ENCODE results near the gene AHSA1.
A peak's percentile ranks its signal among the peaks of the same experiment; 100 is the strongest.

AHSA1 gene

GRCh38 chr14:77498120-77498979 lies 40.5 kb downstream of the AHSA1 start, which contains the start of gene ISM2:
TSS of gene ISM2 (minus strand) at chr14:77498816. CDS start at chr14:77498793, 23 bp downstream.
- no peak within 1 kb of the TSS for H3K9ac ChIP-seq (ENCODE audit: low read length)
- H3K36me3 ChIP-seq (ENCODE audit: insufficient read depth, low read length), result no peaks in the 10 kb centered on the region
- peaks cover 6% of the 10 kb centered on the region for H3K4me1 ChIP-seq (ENCODE audit: insufficient read depth, low read length)
- no peak within 1 kb of the TSS for H3K27ac ChIP-seq (ENCODE audit: low read depth, low read length)
- H3K9me3 ChIP-seq (ENCODE audit: low read length), result no peaks in the 10 kb centered on the region
- H3K4me3 ChIP-seq (ENCODE audit: low read depth in 1 of 2, low read length in 2 of 2), result peak within 1 kb of the TSS; percentile 14 to 57
- H3K27me3 ChIP-seq (ENCODE audit: control insufficient read depth in 1 of 2, insufficient read depth in 2 of 2, low read length in 2 of 2), result peaks cover 6 to 22% of the 10 kb centered on the region in 2 donors

- peaks cover 6 to 22% of the 10 kb centered on the region in 2 donors for H3K27me3 ChIP-seq (ENCODE audit: control insufficient read depth in 1 of 2, insufficient read depth in 2 of 2, low read length in 2 of 2)
Measured at GRCh38 chr14:77498984-77499527, 41.2 kb downstream of the AHSA1 start.

GRCh38 chr14:77502109-77502782 lies 44.4 kb downstream of the AHSA1 start:
- Histone ChIP-seq H3K4me1 (ENCODE audit: insufficient read depth, low read length) (peaks cover 6% of the 10 kb centered on the region), H3K9ac (ENCODE audit: low read length) (no peak overlapping the region), H3K4me3 (ENCODE audit: low read depth in 1 of 2, low read length in 2 of 2) (no peak overlapping the region), H3K9me3 (ENCODE audit: low read length) (no peaks in the 10 kb centered on the region), H3K27ac (ENCODE audit: low read depth, low read length) (no peak overlapping the region), H3K27me3 (ENCODE audit: control insufficient read depth in 1 of 2, insufficient read depth in 2 of 2, low read length in 2 of 2) (peaks cover 6 to 22% of the 10 kb centered on the region in 2 donors), H3K36me3 (ENCODE audit: insufficient read depth, low read length) (no peaks in the 10 kb centered on the region)

More at GRCh38 chr14:77498984-77499527, 41.2 kb downstream of the AHSA1 start:
- no peaks in the 10 kb centered on the region for H3K9me3 ChIP-seq (ENCODE audit: low read length)
- peak overlapping the region; percentile 14 to 57 for H3K4me3 ChIP-seq (ENCODE audit: low read depth in 1 of 2, low read length in 2 of 2)
- peaks cover 6% of the 10 kb centered on the region for H3K4me1 ChIP-seq (ENCODE audit: insufficient read depth, low read length)
- H3K27ac ChIP-seq (ENCODE audit: low read depth, low read length), result no peak overlapping the region
- H3K36me3 ChIP-seq (ENCODE audit: insufficient read depth, low read length), result no peaks in the 10 kb centered on the region
- H3K9ac ChIP-seq (ENCODE audit: low read length), result no peak overlapping the region

GRCh38 chr14:77503138-77503537 lies 45.2 kb downstream of the AHSA1 start:
- Histone ChIP-seq H3K9me3 (ENCODE audit: low read length) (no peaks in the 10 kb centered on the region), H3K27ac (ENCODE audit: low read depth, low read length) (no peak overlapping the region), H3K4me3 (ENCODE audit: low read depth in 1 of 2, low read length in 2 of 2) (no peak overlapping the region), H3K27me3 (ENCODE audit: control insufficient read depth in 1 of 2, insufficient read depth in 2 of 2, low read length in 2 of 2) (peaks cover 2 to 18% of the 10 kb centered on the region in 2 donors), H3K36me3 (ENCODE audit: insufficient read depth, low read length) (peaks cover 4% of the 10 kb centered on the region), H3K9ac (ENCODE audit: low read length) (no peak overlapping the region), H3K4me1 (ENCODE audit: insufficient read depth, low read length) (peaks cover 2% of the 10 kb centered on the region)

GRCh38 chr14:77505031-77505430 lies 47.1 kb downstream of the AHSA1 start:
- H3K27ac ChIP-seq (ENCODE audit: low read depth, low read length), result no peak overlapping the region
- H3K9me3 ChIP-seq (ENCODE audit: low read length), result no peaks in the 10 kb centered on the region
- peaks cover 0 to under 1% of the 10 kb centered on the region in 2 donors for H3K27me3 ChIP-seq (ENCODE audit: control insufficient read depth in 1 of 2, insufficient read depth in 2 of 2, low read length in 2 of 2)
- H3K36me3 ChIP-seq (ENCODE audit: insufficient read depth, low read length), result peaks cover 5% of the 10 kb centered on the region
- no peak overlapping the region for H3K4me3 ChIP-seq (ENCODE audit: low read depth in 1 of 2, low read length in 2 of 2)
- no peaks in the 10 kb centered on the region for H3K4me1 ChIP-seq (ENCODE audit: insufficient read depth, low read length)
- H3K9ac ChIP-seq (ENCODE audit: low read length), result no peak overlapping the region

GRCh38 chr14:77507762-77508161 lies 49.9 kb downstream of the AHSA1 start:
- Histone ChIP-seq H3K27me3 (ENCODE audit: control insufficient read depth in 1 of 2, insufficient read depth in 2 of 2, low read length in 2 of 2) (no peaks in the 10 kb centered on the region), H3K27ac (ENCODE audit: low read depth, low read length) (no peak overlapping the region), H3K4me1 (ENCODE audit: insufficient read depth, low read length) (no peaks in the 10 kb centered on the region), H3K9ac (ENCODE audit: low read length) (no peak overlapping the region), H3K36me3 (ENCODE audit: insufficient read depth, low read length) (peaks cover 22% of the 10 kb centered on the region), H3K4me3 (ENCODE audit: low read depth in 1 of 2, low read length in 2 of 2) (no peak overlapping the region), H3K9me3 (ENCODE audit: low read length) (no peaks in the 10 kb centered on the region)

GRCh38 chr14:77508249-77508648 lies 50.4 kb downstream of the AHSA1 start:
- Histone ChIP-seq H3K36me3 (ENCODE audit: insufficient read depth, low read length) (peaks cover 22% of the 10 kb centered on the region), H3K4me3 (ENCODE audit: low read depth in 1 of 2, low read length in 2 of 2) (no peak overlapping the region), H3K9me3 (ENCODE audit: low read length) (no peaks in the 10 kb centered on the region), H3K27me3 (ENCODE audit: control insufficient read depth in 1 of 2, insufficient read depth in 2 of 2, low read length in 2 of 2) (no peaks in the 10 kb centered on the region), H3K9ac (ENCODE audit: low read length) (no peak overlapping the region), H3K4me1 (ENCODE audit: insufficient read depth, low read length) (no peaks in the 10 kb centered on the region), H3K27ac (ENCODE audit: low read depth, low read length) (no peak overlapping the region)

- Histone ChIP-seq H3K4me3 (ENCODE audit: low read depth in 1 of 2, low read length in 2 of 2) (no peak overlapping the region), H3K9me3 (ENCODE audit: low read length) (no peaks in the 10 kb centered on the region), H3K4me1 (ENCODE audit: insufficient read depth, low read length) (no peaks in the 10 kb centered on the region), H3K27ac (ENCODE audit: low read depth, low read length) (no peak overlapping the region), H3K36me3 (ENCODE audit: insufficient read depth, low read length) (peaks cover 22% of the 10 kb centered on the region), H3K27me3 (ENCODE audit: control insufficient read depth in 1 of 2, insufficient read depth in 2 of 2, low read length in 2 of 2) (no peaks in the 10 kb centered on the region), H3K9ac (ENCODE audit: low read length) (no peak overlapping the region)
Measured at GRCh38 chr14:77508876-77509275, 51.0 kb downstream of the AHSA1 start.

GRCh38 chr14:77509366-77509765 lies 51.5 kb downstream of the AHSA1 start:
- Histone ChIP-seq H3K9me3 (ENCODE audit: low read length) (no peaks in the 10 kb centered on the region), H3K4me1 (ENCODE audit: insufficient read depth, low read length) (no peaks in the 10 kb centered on the region), H3K27ac (ENCODE audit: low read depth, low read length) (no peak overlapping the region), H3K4me3 (ENCODE audit: low read depth in 1 of 2, low read length in 2 of 2) (no peak overlapping the region), H3K27me3 (ENCODE audit: control insufficient read depth in 1 of 2, insufficient read depth in 2 of 2, low read length in 2 of 2) (no peaks in the 10 kb centered on the region), H3K9ac (ENCODE audit: low read length) (no peak overlapping the region), H3K36me3 (ENCODE audit: insufficient read depth, low read length) (peaks cover 22% of the 10 kb centered on the region)

- H3K36me3 ChIP-seq (ENCODE audit: insufficient read depth, low read length), result peaks cover 27% of the 10 kb centered on the region
- H3K4me1 ChIP-seq (ENCODE audit: insufficient read depth, low read length), result no peaks in the 10 kb centered on the region
- H3K9ac ChIP-seq (ENCODE audit: low read length), result no peak overlapping the region
- no peaks in the 10 kb centered on the region for H3K27me3 ChIP-seq (ENCODE audit: control insufficient read depth in 1 of 2, insufficient read depth in 2 of 2, low read length in 2 of 2)
- no peak overlapping the region for H3K4me3 ChIP-seq (ENCODE audit: low read depth in 1 of 2, low read length in 2 of 2)
- no peak overlapping the region for H3K27ac ChIP-seq (ENCODE audit: low read depth, low read length)
- no peaks in the 10 kb centered on the region for H3K9me3 ChIP-seq (ENCODE audit: low read length)
Measured at GRCh38 chr14:77511486-77512162, 53.7 kb downstream of the AHSA1 start.

GRCh38 chr14:77516126-77516525 lies 58.2 kb downstream of the AHSA1 start:
- H3K27ac ChIP-seq (ENCODE audit: low read depth, low read length), result no peak overlapping the region
- peaks cover 39% of the 10 kb centered on the region for H3K36me3 ChIP-seq (ENCODE audit: insufficient read depth, low read length)
- no peak overlapping the region for H3K9ac ChIP-seq (ENCODE audit: low read length)
- no peak overlapping the region for H3K4me3 ChIP-seq (ENCODE audit: low read depth in 1 of 2, low read length in 2 of 2)
- H3K4me1 ChIP-seq (ENCODE audit: insufficient read depth, low read length), result no peaks in the 10 kb centered on the region
- no peaks in the 10 kb centered on the region for H3K9me3 ChIP-seq (ENCODE audit: low read length)
- H3K27me3 ChIP-seq (ENCODE audit: control insufficient read depth in 1 of 2, insufficient read depth in 2 of 2, low read length in 2 of 2), result no peaks in the 10 kb centered on the region

Measured in muscle layer of colon (tissue), 2 donors.